ENCODE data around the gene LY9. TPM values are rescaled to one million over a fixed set of nuclear protein-coding genes. Genes with fewer than 3 reads are reported as not detected.
A peak's percentile ranks its signal among the peaks of the same experiment; 100 is the strongest.

The LY9 gene
- total and polyA plus RNA-seq, 9 of the 15 experiments (the other 6 are each of a cell fraction or from before 2014, with no cell fraction given), result not detected

- no TSS peak for BruUV-seq (replicated peaks)
- H3K27ac ChIP-seq (ENCODE audit: extremely low read depth, low read depth, low read length), result no peak overlapping the region
- H2AFZ ChIP-seq (ENCODE audit: low read depth, low read length), result no peak overlapping the region
- H3K9me3 ChIP-seq (replicated peaks; ENCODE audit: control insufficient read depth, insufficient read depth, low read depth, low read length), result no peaks in the 10 kb centered on the region
- ChIA-PET POLR2A (interaction anchor here (1.4 kb wide), 1 partner anchor 11 kb away, joined by 3 read pairs; no protein-coding TSS in a partner anchor), CTCF (ENCODE audit: low intra/inter-chr PET ratio) (no interaction called here)
- peaks cover 2 to 29% of the 10 kb centered on the region in 2 experiments; a peak in 3 of 5 replicates for H3K27me3 ChIP-seq (ENCODE audit: control insufficient read depth in 2 of 2, insufficient read depth in 2 of 2, low read length in 2 of 2)
- ATAC-seq, result no peak
- in situ Hi-C loops (cut with MboI), result no loop called here
- 0 out of 2 replicates have a peak, but pooled peaks cover 2% of the 10 kb centered on the region for H4K20me1 ChIP-seq (replicated peaks; ENCODE audit: control insufficient read depth, insufficient read depth, low read length)
- no peaks in the 10 kb centered on the region for H3K79me2 ChIP-seq (ENCODE audit: control insufficient read depth, insufficient read depth, low read length)
- WGBS (ENCODE audit: insufficient coverage, low coverage, missing lambda C conversion rate), result 3% methylated on average over 4 of the region's 4 CpGs
- H3K4me1 ChIP-seq (replicated peaks in 1 of 2; ENCODE audit: control insufficient read depth in 2 of 2, insufficient read depth in 2 of 2, low read length in 2 of 2), result no peaks in the 10 kb centered on the region
- H3K4me2 ChIP-seq (ENCODE audit: insufficient read depth, low read length), result no peak overlapping the region
- no peak for FAIRE-seq
- no peaks in the 10 kb centered on the region for H3K36me3 ChIP-seq (ENCODE audit: control insufficient read depth, insufficient read depth, low read length)
- H3K4me3 ChIP-seq, result no peak overlapping the region
- intact Hi-C loops (cut with micrococcal nuclease), result no loop called here
- no peak overlapping the region for H3K9ac ChIP-seq (ENCODE audit: insufficient read depth in 1 of 2, low read depth in 2 of 2, low read length in 2 of 2)
- H3K9me1 ChIP-seq (ENCODE audit: control insufficient read depth, insufficient read depth, low read length), result no peaks in the 10 kb centered on the region
- peak in 1 of 4 experiments; percentile 22 for DNase-seq (ENCODE audit: extremely low read depth in 1 of 4, low spot score in 3 of 4)
- TF ChIP-seq RERE (CRISPR knock-in tag; IDR thresholded peaks at IDR 0.05; ENCODE audit: borderline replicate concordance) (no peak), TCF3 (CRISPR knock-in tag; IDR thresholded peaks at IDR 0.05) (0 out of 2 replicates have a peak, but pooled peaks have one; percentile 28), PBX2 (CRISPR knock-in tag; IDR thresholded peaks at IDR 0.05; ENCODE audit: low read depth) (no peak), PBX2 (tag; conservative IDR thresholded peaks at IDR 0.05; ENCODE audit: low read depth) (0 out of 2 replicates have a peak, but pooled peaks have one; percentile 25), ZBTB11 (CRISPR knock-in tag; IDR thresholded peaks at IDR 0.05) (no peak), TEAD4 (IDR thresholded peaks at IDR 0.05; ENCODE audit: low read length) (peak; percentile 59), TEAD4 (CRISPR knock-in tag; IDR thresholded peaks at IDR 0.05; ENCODE audit: borderline replicate concordance) (no peak), SMARCE1 (IDR thresholded peaks at IDR 0.05) (no peak), POLR2AphosphoS5 (IDR thresholded peaks at IDR 0.05; ENCODE audit: control insufficient read depth, insufficient read depth, low read depth, low read length) (0 out of 2 replicates have a peak, but pooled peaks have one; percentile 28)
Measured at GRCh38 chr1:160858097-160858496, 62.1 kb downstream of the LY9 start.

Measured in K562 (cell line).